ENCODE data around the gene CFAP69.

Gene CFAP69

GRCh38 chr7:90303241-90303640 is 58.3 kb downstream of the CFAP69 start:
- Histone ChIP-seq H3K27me3 (ENCODE audit: insufficient read depth, poor library complexity, severe bottlenecking) (no peaks in the 10 kb centered on the region), H3K4me1 (ENCODE audit: insufficient read depth, poor library complexity, severe bottlenecking) (no peaks in the 10 kb centered on the region), H3K9me3 (ENCODE audit: severe bottlenecking) (no peaks in the 10 kb centered on the region), H3K4me3 (ENCODE audit: severe bottlenecking) (no peak overlapping the region), H3K36me3 (ENCODE audit: low read depth) (no peaks in the 10 kb centered on the region), H3K27ac (ENCODE audit: poor library complexity, severe bottlenecking) (no peak overlapping the region)
- DNase-seq (ENCODE audit: low spot score) (no peak), ATAC-seq (ENCODE audit: low read depth) (no peak)
- TF ChIP-seq CTCF (IDR thresholded peaks at IDR 0.05; ENCODE audit: poor library complexity, severe bottlenecking) = no peak

- H3K27me3 ChIP-seq (ENCODE audit: insufficient read depth, poor library complexity, severe bottlenecking) = no peaks in the 10 kb centered on the region
- H3K36me3 ChIP-seq (ENCODE audit: low read depth) = no peaks in the 10 kb centered on the region
- no peak for TF ChIP-seq CTCF (IDR thresholded peaks at IDR 0.05; ENCODE audit: poor library complexity, severe bottlenecking)
- DNase-seq (ENCODE audit: low spot score) = no peak
- H3K27ac ChIP-seq (ENCODE audit: poor library complexity, severe bottlenecking) = no peak overlapping the region
- no peaks in the 10 kb centered on the region for H3K4me1 ChIP-seq (ENCODE audit: insufficient read depth, poor library complexity, severe bottlenecking)
- H3K4me3 ChIP-seq (ENCODE audit: severe bottlenecking) = no peak overlapping the region
- no peaks in the 10 kb centered on the region for H3K9me3 ChIP-seq (ENCODE audit: severe bottlenecking)
- ATAC-seq (ENCODE audit: low read depth) = no peak
Observed at GRCh38 chr7:90309872-90310271, 64.9 kb downstream of the CFAP69 start.

- no peaks in the 10 kb centered on the region for H3K9me3 ChIP-seq (ENCODE audit: severe bottlenecking)
- H3K27me3 ChIP-seq (ENCODE audit: insufficient read depth, poor library complexity, severe bottlenecking) = no peaks in the 10 kb centered on the region
- no peaks in the 10 kb centered on the region for H3K36me3 ChIP-seq (ENCODE audit: low read depth)
- no peaks in the 10 kb centered on the region for H3K4me1 ChIP-seq (ENCODE audit: insufficient read depth, poor library complexity, severe bottlenecking)
- no peak for TF ChIP-seq CTCF (IDR thresholded peaks at IDR 0.05; ENCODE audit: poor library complexity, severe bottlenecking)
- no peak for ATAC-seq (ENCODE audit: low read depth)
- no peak overlapping the region for H3K27ac ChIP-seq (ENCODE audit: poor library complexity, severe bottlenecking)
- no peak overlapping the region for H3K4me3 ChIP-seq (ENCODE audit: severe bottlenecking)
- DNase-seq (ENCODE audit: low spot score) = no peak
Observed at GRCh38 chr7:90311175-90311574, 66.2 kb downstream of the CFAP69 start.

- ATAC-seq (ENCODE audit: low read depth) (0 out of 3 replicates have a peak, but pooled peaks have one; percentile 54), DNase-seq (ENCODE audit: low spot score) (no peak)
- no peaks in the 10 kb centered on the region for H3K4me1 ChIP-seq (ENCODE audit: insufficient read depth, poor library complexity, severe bottlenecking)
- no peak overlapping the region for H3K4me3 ChIP-seq (ENCODE audit: severe bottlenecking)
- no peaks in the 10 kb centered on the region for H3K27me3 ChIP-seq (ENCODE audit: insufficient read depth, poor library complexity, severe bottlenecking)
- H3K9me3 ChIP-seq (ENCODE audit: severe bottlenecking) = no peaks in the 10 kb centered on the region
- peak; percentile 74 for TF ChIP-seq CTCF (IDR thresholded peaks at IDR 0.05; ENCODE audit: poor library complexity, severe bottlenecking)
- H3K36me3 ChIP-seq (ENCODE audit: low read depth) = no peaks in the 10 kb centered on the region
- H3K27ac ChIP-seq (ENCODE audit: poor library complexity, severe bottlenecking) = no peak overlapping the region
Observed at GRCh38 chr7:90312745-90313144, 67.8 kb downstream of the CFAP69 start.

GRCh38 chr7:90313907-90314306 is 68.9 kb downstream of the CFAP69 start:
- no peaks in the 10 kb centered on the region for H3K9me3 ChIP-seq (ENCODE audit: severe bottlenecking)
- H3K36me3 ChIP-seq (ENCODE audit: low read depth) = no peaks in the 10 kb centered on the region
- H3K4me1 ChIP-seq (ENCODE audit: insufficient read depth, poor library complexity, severe bottlenecking) = no peaks in the 10 kb centered on the region
- H3K4me3 ChIP-seq (ENCODE audit: severe bottlenecking) = no peak overlapping the region
- no peak overlapping the region for H3K27ac ChIP-seq (ENCODE audit: poor library complexity, severe bottlenecking)
- ATAC-seq (ENCODE audit: low read depth) (no peak), DNase-seq (ENCODE audit: low spot score) (no peak)
- TF ChIP-seq CTCF (IDR thresholded peaks at IDR 0.05; ENCODE audit: poor library complexity, severe bottlenecking) = no peak
- H3K27me3 ChIP-seq (ENCODE audit: insufficient read depth, poor library complexity, severe bottlenecking) = no peaks in the 10 kb centered on the region
